Tibial nerve (tissue), 4 donors: ENCODE data around the gene KRT37. TPM values are rescaled to one million over a fixed set of nuclear protein-coding genes. Genes with fewer than 3 reads are reported as not detected.
"Not testable (repeated sequence)": the region's sequence is repeated elsewhere in the genome, so short reads cannot be mapped to it uniquely, and the experiment has no call there.

ENCODE experiments used
- DNase-seq, 2 donors: peaks; one replicate each; pipeline ENCODE4 v3.0.0-alpha.2; 2019; ENCODE audit warnings: low spot score in 2 of 2
- H3K27ac ChIP-seq, 4 donors: fragments of 200-600 bp; sonication (generic) in 3 of 4; one replicate each; pipeline ENCODE4 v1.5.1; 2017 to 2019; ENCODE audit warnings: mild to moderate bottlenecking in 1 of 4
- H3K27me3 ChIP-seq, 2 donors: fragments of 200-600 bp; sonication (generic) in 1 of 2; one replicate each; pipeline versions ENCODE4 v1.5.1 to v1.6.0; 2017 to 2019
- H3K36me3 ChIP-seq, 3 donors: fragments of 200-600 bp; sonication (generic); one replicate each; pipeline ENCODE4 v1.5.1; 2018 to 2019
- H3K4me1 ChIP-seq, 4 donors: fragments of 200-600 bp; sonication (generic) in 3 of 4; one replicate each; pipeline ENCODE4 v1.5.1; 2017 to 2019
- H3K4me3 ChIP-seq, 4 donors: fragments of 200-600 bp; sonication (generic) in 3 of 4; one replicate each; pipeline ENCODE4 v1.5.1; 2017 to 2019; ENCODE audit warnings: mild to moderate bottlenecking in 1 of 4, moderate library complexity in 1 of 4
- H3K9me3 ChIP-seq, 4 donors: fragments of 200-600 bp; sonication (generic) in 3 of 4; one replicate each; pipeline ENCODE4 v1.5.1; 2017 to 2019
- EP300 ChIP-seq, 2 donors: sonication (generic); formaldehyde crosslinking; IDR thresholded peaks; one replicate each; pipeline ENCODE4 v1.6.1; 2017; ENCODE audit warnings: antibody characterized with exemption in 2 of 2, mild to moderate bottlenecking in 1 of 2
- POLR2A ChIP-seq, 2 donors: fragments of 450-650 bp; IDR thresholded peaks; one replicate each; pipeline ENCODE4 v1.6.1; 2017; ENCODE audit warnings: antibody characterized with exemption in 2 of 2, mild to moderate bottlenecking in 2 of 2, moderate library complexity in 2 of 2
- WGBS, 2 donors: methylation state at CpG; one replicate each; pipeline ENCODE4 v1.1.5; 2018; 5-methylcytosine and 5-hydroxymethylcytosine counted together
- total RNA-seq, 4 donors: library from RNA; depleted of rRNA; stranded (reverse); fragments of >200 nt; gene quantifications; one replicate each; pipeline ENCODE4 v1.1.0, GENCODE V29; 2016
- TF ChIP-seq, protein P1 (sequence below), 5 experiments: fragments of 200-600 bp in 3 of 5; fragments of 450-650 bp in 2 of 5; sonication (generic) in 3 of 5; IDR thresholded peaks; one replicate each; pipeline ENCODE4 v1.5.1; 2016 to 2019; ENCODE audit warnings: antibody characterized with exemption in 5 of 5, mild to moderate bottlenecking in 3 of 5, moderate library complexity in 2 of 5

The KRT37 gene
- total RNA-seq, 4 donors from 2014 or later, result not detected

DNA sequence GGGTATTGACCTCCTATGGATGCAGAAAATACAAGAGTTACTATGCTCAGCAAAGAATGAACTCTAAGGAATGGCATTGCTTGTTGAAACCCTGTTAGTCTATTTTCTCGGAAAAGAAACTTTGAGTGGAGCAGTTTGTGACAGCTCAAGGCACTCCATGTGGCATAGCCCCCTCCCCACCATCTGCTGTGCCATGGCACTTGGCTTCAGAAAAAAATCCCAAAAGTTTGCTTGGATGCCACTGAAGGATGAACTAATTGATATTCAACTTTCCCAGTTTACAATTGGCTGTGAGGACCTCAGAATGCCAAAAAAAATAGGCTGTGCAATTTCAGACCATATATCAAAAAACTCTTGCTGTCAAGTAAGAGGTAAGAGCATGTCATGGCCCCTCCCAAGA lies 28.8 kb downstream of the KRT37 start:
- no peak for DNase-seq
- TF ChIP-seq, protein P1, sequence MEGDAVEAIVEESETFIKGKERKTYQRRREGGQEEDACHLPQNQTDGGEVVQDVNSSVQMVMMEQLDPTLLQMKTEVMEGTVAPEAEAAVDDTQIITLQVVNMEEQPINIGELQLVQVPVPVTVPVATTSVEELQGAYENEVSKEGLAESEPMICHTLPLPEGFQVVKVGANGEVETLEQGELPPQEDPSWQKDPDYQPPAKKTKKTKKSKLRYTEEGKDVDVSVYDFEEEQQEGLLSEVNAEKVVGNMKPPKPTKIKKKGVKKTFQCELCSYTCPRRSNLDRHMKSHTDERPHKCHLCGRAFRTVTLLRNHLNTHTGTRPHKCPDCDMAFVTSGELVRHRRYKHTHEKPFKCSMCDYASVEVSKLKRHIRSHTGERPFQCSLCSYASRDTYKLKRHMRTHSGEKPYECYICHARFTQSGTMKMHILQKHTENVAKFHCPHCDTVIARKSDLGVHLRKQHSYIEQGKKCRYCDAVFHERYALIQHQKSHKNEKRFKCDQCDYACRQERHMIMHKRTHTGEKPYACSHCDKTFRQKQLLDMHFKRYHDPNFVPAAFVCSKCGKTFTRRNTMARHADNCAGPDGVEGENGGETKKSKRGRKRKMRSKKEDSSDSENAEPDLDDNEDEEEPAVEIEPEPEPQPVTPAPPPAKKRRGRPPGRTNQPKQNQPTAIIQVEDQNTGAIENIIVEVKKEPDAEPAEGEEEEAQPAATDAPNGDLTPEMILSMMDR (IDR thresholded peaks at IDR 0.05), result no peak
- no peak for TF ChIP-seq POLR2A (IDR thresholded peaks at IDR 0.05)
- TF ChIP-seq EP300 (IDR thresholded peaks at IDR 0.05), result no peak

DNA sequence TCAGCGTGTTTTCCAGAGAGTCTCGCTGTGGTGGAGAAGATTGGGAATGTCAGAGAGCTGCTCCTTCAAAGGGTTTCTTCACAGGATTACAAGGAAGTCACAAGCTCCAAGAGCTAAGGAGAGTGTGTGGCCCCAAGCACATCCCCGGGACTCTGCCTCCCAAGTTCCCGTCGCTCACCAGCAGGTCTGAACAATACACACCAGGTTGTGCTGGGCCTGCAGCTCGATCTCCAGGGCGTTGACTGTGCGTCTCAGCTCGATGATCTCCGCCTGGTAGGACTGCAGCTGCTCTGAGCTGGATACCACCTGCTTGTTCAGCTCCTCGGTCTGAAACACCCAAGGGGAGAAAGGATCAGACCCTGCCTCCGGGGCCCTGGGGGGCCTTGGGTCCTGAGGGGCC lies 29.3 kb downstream of the KRT37 start:
- not testable (repeated sequence) for H3K36me3 ChIP-seq, H3K4me1 ChIP-seq, DNase-seq, H3K4me3 ChIP-seq, H3K27ac ChIP-seq, H3K27me3 ChIP-seq, H3K9me3 ChIP-seq
- 82 to 88% methylated on average over 4 to 10 of the region's 12 CpGs for WGBS, 2 donors

More for the DNA sequence above, 28.8 kb downstream of the KRT37 start:
- 88 to 89% methylated on average over 1 of the region's 1 CpG for WGBS, 2 donors
- no peak overlapping the region for H3K27ac ChIP-seq
- H3K27me3 ChIP-seq, result no peaks in the 10 kb centered on the region
- no peak overlapping the region for H3K4me3 ChIP-seq
- no peaks in the 10 kb centered on the region for H3K9me3 ChIP-seq
- no peaks in the 10 kb centered on the region for H3K36me3 ChIP-seq
- peaks cover 0 to 5% (median 0%) of the 10 kb centered on the region in 4 donors for H3K4me1 ChIP-seq

DNA sequence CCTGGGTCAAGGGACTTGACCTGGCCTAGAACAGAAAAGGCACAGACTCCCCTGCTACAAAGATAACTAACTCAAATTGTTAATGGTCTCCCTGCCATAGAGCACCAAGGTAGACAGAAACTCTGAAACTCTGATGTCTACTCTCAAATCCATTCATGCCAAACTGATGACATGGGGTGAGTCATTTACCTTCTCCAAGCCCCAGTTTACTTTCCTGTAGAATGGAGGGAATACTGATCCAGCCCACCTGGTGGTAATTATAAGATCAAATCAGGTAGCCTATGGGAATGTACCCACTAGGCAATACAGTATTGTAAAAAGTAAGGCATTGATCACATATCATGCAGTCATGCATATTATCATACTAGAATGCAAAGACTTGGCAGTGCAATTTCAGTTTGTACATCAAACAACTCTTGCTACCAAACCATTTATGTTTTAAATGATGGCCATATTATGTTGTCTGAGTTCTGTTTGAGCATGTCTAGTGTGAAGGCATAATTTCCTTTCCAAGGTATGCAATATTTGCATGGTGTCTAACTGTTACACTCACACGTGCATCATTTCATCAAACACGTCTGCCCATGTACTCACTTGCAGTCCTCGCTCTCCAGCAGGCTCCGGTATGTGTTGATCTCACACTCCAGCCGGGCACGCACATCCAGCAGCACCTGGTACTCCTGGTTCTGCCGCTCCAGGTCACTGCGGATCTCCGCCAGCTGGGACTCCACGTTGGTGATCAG lies 30.0 kb downstream of the KRT37 start:
- no peaks in the 10 kb centered on the region for H3K9me3 ChIP-seq
- H3K27me3 ChIP-seq, result no peaks in the 10 kb centered on the region
- DNase-seq, result no peak
- no peaks in the 10 kb centered on the region for H3K36me3 ChIP-seq
- no peak overlapping the region for H3K27ac ChIP-seq
- WGBS, 2 donors, result 86 to 93% methylated on average over 10 of the region's 10 CpGs
- H3K4me1 ChIP-seq, result peaks cover 0 to 5% (median 0%) of the 10 kb centered on the region in 4 donors
- TF ChIP-seq, protein P1 (IDR thresholded peaks at IDR 0.05), result no peak
- TF ChIP-seq EP300 (IDR thresholded peaks at IDR 0.05) (no peak), POLR2A (IDR thresholded peaks at IDR 0.05) (no peak)
- no peak overlapping the region for H3K4me3 ChIP-seq

DNA sequence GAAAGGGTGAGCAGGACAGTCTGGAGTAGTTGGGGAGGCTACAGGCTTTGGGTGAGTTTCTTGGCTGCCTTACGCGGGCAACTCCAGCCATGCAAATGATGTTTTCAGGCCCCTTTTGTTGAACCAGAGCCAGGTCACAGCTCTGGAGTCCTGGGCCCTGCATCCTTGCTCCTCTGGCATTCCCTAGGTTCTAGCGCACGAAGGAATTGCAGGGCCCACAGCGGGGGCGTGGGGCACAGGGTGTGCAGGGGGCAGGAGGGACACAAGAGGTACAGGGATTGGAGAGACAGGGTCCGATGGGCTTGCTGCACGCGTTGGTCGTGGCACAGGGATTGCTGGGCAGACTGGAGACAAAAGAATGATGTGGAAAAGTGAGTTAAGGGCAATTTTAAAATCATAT lies 30.6 kb downstream of the KRT37 start:
- H3K4me1 ChIP-seq, result peaks cover 0 to 5% (median 0%) of the 10 kb centered on the region in 4 donors
- TF ChIP-seq POLR2A (IDR thresholded peaks at IDR 0.05), result no peak
- TF ChIP-seq, protein P1 (IDR thresholded peaks at IDR 0.05), result no peak
- TF ChIP-seq EP300 (IDR thresholded peaks at IDR 0.05), result no peak
- no peak for DNase-seq
- no peak overlapping the region for H3K27ac ChIP-seq
- no peaks in the 10 kb centered on the region for H3K27me3 ChIP-seq
- H3K9me3 ChIP-seq, result no peaks in the 10 kb centered on the region
- no peak overlapping the region for H3K4me3 ChIP-seq
- WGBS, 2 donors, result 68 to 81% methylated on average over 10 of the region's 10 CpGs
- H3K36me3 ChIP-seq, result no peaks in the 10 kb centered on the region

DNA sequence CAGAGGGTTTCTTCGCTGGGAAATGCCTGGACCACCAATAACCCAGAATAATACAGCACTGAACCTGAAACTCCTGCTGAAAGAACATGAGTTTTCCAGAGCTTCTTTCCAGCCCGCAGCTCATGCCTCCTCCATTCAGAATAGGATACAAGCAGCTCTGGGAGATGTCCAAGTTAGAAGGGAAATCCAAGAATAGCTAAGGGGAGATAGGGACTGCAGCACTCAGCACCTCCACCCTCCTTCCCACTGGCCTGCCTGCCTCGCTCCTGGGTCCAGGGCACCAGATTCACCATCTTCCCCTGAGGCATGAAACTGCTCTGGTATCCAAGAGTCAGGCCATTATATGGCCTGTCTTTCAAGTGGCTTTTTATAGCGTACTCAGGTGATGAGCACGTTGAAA lies 31.1 kb downstream of the KRT37 start:
- DNase-seq, result no peak
- Histone ChIP-seq H3K27ac (no peak overlapping the region), H3K27me3 (no peaks in the 10 kb centered on the region), H3K4me1 (peaks cover 0 to 5% (median 0%) of the 10 kb centered on the region in 4 donors), H3K4me3 (no peak overlapping the region), H3K36me3 (no peaks in the 10 kb centered on the region), H3K9me3 (no peaks in the 10 kb centered on the region)
- WGBS, 2 donors, result 55 to 74% methylated on average over 5 of the region's 5 CpGs
- TF ChIP-seq, protein P1 (IDR thresholded peaks at IDR 0.05), result no peak
- no peak for TF ChIP-seq EP300 (IDR thresholded peaks at IDR 0.05)
